C4-2B (cell line): ENCODE data around the gene MAPKAPK3.

Experiments
- CTCF ChIP-seq: fragments of 450-650 bp; conservative IDR thresholded peaks from 2 replicates; pipeline ENCODE4 v1.5.1; 2017; ENCODE audit warnings: mild to moderate bottlenecking
- ZFX ChIP-seq: fragments of 450-650 bp; IDR thresholded peaks from 2 replicates; pipeline ENCODE4 v1.6.1; 2017

- TF ChIP-seq CTCF (no peak), ZFX (no peak)
Measured at GRCh38 chr3:50656417-50657195, 39.7 kb downstream of the MAPKAPK3 start.
